Activated T-helper 9 cell treated with anti-CD3 and anti-CD28 coated beads, Interleukin-2, amount 50 U/mL, for 16 hours (primary cell): ENCODE data around the gene STX16.

Experiments
- DNase-seq: peaks from one replicate; pipeline ENCODE4 v3.0.0-alpha.2; 2020; ENCODE audit warnings: low read depth

Gene STX16

DNA sequence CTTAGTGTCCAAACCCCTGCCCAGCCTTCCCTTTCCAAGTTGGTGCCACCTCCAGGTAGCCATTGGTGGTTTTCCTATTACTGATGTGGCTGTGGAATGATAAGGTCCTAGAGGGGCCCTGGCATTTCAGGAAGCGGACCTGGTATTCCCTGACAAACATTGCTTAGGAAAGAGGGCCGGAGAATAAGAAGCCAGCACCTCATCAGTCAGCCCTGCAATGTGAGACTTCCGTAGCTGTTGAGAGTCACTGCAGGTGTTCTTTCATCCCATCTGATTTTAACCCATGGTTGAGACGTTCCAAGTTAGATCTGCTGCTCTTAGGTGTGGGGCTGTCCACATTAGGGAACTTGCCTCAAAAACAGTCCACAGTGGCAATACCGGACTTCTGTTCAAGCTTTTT lies 26.7 kb downstream of the STX16 start:
- no peak for DNase-seq

DNA sequence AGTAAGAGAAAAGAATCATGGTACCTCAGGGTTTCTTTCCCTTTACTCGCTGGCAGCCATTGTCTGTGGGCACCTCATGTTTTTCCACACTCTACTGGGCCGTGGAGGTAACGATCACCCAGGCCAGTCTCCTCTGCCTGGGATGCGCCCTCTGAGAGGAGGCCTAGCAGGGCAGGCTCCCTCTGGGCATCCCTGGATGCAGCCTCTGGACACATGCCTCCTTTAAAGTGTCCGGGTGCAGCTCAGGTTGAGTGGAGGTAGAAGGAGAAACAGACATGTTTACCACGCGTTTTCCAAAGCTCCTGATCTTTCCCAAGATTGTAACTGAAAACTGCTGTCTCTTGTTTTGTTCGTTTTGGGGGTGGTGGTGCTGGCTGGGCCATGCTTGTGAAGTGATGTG lies 27.7 kb downstream of the STX16 start:
- DNase-seq: no peak

DNA sequence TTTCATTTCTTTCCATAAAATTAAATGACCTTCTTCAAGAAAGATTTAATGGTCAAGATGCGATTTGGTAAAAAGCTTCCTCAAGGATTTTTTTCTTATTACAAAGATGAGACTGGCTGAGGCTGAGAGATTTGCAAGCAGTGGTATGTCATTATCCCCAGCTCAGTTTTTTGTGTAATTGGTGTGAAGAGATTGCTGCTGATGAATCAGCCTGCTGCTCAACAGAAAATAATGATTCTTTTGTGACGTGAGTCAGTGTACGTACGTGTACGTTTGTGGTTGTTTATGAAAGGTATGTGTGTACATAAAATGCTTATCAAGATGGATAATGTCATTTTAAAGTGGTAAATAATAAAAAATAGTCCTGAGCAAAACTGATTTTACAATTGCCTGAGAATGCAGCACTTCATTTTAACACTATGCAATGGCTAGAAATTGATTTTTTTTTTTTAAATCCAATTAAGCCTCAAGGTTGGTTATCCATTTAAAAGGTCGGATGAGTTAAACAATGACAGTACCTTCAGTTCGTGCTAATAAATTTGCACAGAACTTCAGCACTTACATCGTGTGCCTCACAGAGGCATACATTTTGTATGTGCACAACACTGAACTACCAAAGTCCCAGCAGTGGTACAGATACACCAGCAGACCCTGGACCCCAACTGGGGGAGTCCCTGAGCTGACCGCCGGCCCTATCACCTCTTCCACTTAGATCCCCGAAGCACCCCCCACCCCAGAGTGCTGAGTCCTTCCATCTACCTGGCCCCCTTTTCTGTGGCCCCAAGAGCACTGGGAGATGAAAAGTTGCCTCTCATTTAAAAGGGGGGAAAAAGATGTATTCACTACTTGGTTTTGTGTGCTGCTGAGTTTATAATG lies 31.8 kb downstream of the STX16 start:
- DNase-seq: no peak

DNA sequence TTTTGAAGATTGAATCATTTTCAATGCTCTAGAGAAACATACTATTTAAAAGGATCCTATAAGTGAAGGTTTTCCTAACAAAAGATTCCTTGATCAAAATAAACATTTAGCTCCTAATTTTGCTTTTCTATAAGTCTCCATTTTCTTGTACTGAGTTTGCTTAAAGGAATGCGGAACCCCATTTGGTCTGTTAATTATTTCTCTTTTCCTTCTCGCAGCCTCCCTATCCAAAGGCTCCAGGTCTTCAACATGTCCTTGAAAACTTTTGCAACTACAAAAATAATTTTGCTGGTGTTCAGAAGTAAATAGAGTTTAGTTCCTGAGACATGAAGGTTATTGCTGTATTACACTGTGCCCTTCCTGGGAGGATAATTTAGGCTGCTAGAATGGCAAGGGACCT lies 33.2 kb downstream of the STX16 start:
- DNase-seq: no peak

DNA sequence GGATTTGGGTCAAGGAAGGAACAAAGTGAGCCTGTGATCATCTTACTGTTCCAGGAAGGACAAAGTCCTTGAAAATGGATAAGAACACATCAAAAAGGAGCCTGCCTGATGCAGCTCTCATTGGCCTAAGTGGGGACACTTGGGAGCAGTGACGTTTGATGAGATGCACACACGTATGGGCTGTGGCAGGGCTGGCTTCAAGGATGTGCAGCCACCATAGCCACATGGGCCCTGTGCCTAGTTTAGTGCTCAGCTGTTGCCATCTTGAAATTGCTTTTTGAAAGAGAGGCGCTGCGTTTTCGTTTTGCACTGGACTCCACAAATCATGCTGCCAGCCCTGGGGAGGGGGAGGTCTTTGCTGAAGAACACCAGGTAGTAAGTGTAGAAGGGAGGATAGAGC lies 34.9 kb downstream of the STX16 start:
- no peak for DNase-seq

DNA sequence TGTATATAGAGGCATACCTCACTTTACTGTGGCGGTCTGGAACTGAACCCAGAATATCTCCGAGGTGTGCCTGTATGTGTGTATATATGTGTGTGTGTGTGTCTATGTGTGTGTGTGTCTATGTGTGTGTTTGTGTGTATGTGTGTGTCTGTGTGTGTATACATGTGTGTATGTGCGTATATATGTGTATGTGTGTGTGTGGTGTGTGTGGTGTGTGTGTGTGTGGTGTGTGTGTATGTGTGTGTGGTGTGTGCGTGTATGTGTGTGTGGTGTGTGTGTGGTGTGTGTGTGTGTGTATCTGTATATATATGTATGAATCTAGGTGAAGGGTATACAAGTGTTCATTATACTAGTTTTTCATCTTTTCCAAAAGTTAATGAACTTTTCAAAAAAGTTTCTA lies 37.3 kb downstream of the STX16 start:
- DNase-seq: no peak

DNA sequence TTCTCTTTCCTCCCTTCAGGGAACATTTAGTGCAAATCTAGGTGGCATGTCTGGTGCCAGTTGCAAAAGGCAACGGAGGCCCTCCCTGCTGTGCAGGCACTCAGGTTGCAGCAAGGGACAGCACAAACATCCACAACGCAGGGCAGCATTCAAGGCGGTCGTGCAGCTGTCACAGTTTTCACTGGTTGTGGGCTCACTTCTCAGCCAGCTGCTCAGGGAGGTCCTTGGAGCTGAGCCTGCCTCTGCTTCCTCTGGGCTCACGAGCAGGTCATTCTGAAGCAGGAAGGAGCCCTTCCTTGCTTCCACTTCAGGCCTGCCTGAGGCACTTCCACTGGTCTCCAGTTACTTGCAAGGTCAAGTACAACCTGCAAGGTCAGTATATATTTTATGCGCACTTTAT lies 37.8 kb downstream of the STX16 start:
- no peak for DNase-seq

DNA sequence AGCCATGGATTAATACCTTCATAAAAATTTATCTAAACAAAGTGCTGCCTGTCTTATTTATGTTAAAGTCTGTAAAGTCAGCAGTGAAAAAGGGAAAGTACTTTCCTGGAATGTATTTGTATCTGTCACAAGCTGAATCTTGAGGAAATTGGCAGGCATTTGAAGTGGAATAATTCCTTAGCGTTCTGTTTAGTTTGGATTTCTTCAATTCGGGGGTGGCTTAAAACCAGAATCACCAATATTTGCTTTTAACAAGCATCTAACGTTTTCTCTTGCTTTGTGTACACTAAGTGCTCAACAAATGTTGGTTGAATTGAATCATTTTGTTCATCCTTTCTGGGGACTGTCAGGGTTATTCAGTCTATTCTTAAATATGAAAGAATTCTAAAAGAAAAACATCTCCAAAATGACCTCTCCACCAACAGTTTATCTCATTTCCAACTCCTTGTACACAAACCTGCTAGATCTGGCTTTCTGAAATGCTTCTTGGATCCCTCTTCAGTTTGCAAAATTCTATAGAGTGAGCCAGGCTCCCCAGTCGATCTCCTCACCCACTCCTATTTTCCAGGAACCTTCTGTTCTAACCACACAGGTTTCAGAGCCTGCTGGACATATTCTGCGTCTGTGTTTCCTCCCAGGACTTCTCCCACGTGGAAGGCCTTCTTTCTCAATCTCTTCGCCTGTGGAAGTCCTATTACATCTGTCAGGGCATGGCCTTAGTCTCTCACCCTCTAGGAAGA lies 39.5 kb downstream of the STX16 start:
- DNase-seq: no peak

DNA sequence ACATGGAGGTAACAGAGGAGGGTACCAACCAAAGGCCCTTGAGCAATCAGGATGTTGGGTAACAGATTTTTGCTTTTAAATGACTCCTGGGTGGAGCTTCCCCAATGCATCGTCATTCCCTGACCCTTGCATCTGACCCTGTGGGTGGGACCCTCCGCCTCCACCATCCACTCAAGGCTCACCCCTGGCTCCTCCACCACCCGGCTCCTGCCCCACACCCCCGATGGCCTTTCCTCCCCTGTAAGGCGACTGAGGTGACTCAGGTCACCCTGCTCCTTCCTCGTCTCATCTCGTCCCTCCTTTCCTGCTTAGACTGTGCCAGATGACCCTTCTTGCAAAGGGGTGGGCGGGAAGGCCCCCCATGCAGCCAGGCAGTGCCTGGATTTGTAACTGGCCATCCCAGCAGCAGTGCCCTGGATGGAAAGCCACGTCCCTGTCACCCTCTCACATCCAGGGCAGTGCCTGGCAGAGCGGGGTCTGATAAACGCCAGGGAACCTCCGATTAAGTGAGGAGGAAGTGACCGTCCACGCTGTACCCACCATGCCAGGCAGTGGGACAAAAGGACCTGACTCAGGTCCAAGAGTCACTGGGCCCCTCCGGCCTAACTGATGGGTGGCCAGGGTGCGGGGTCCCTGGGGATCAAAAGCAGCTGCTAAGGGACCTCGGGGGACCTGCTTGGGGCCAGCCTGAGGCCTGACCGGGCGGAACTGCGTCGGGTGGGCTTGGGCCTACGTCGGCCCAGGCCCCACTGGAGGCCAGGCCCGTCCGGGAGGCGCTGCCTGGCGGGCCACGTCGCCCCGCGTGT lies 40.9 kb downstream of the STX16 start:
- no peak for DNase-seq

DNA sequence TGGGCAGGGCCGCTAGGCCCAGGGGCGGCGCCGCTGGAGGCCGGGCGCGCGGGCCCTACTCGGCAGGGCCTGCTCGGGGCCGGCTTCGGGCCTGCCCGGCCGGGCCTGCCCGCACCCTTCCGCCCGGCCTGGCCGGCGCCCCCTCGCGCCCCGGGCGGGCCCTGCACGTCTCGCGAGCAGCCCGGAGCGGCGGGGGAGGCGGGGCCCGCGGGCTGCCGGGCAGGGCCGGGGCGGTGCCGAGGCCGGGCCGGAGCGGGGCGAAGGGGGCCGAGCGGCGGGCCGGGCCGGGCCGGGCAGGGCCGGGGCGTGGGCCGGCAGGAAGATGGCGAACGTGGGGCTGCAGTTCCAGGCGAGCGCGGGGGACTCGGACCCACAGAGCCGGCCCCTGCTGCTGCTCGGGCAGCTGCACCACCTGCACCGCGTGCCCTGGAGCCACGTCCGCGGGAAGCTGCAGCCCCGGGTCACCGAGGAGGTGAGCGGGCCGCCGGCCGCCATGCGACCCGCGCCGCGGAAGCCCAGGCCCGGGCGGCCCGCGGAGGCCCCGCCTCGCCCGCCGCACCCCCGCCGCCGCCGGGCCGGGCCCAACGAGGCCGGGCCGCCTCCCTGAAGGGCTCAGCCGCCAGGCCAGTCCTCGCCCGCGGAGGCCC lies 41.6 kb downstream of the STX16 start, which contains the start of gene NPEPL1:
Gene NPEPL1 (plus strand): TSS at position 222 of the 647 bp plus-strand sequence. CDS start 101 bp downstream, at position 323.
- DNase-seq: peak; percentile 59

DNA sequence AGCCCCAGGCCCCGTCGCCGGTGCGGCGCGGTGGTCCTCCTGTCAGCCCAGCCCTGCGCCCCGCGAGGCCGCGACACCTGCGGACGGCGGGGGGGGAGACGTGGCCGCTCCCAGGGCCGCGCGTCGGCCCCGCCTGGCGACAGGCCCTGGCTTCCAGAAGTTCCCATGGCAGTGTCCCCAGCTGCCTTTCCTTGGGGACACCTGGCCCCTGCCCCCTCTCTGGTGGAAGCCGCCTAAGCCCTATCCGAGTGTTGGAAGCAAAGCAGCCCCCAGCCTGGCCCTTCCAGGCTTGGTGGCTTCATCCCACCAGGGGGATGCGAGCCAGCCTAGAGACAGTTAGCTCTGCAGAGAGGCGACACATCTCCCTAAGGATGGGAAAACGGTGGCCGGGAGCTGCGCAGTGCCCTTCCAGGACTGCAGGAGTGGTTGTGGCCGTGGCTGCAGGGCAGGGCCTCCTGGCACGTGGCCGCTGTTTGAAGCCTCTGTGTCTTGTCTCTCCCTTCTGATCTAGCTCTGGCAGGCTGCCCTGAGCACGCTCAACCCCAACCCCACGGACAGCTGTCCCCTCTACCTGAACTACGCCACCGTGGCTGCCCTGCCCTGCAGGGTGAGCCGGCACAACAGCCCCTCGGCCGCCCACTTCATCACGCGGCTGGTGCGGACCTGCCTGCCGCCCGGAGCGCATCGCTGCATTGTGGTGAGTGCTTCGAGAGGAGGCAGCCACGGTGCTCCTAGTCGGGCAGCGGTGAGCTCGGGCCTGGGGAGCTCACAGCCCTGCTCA lies 42.3 kb downstream of the STX16 start:
- no peak for DNase-seq

DNA sequence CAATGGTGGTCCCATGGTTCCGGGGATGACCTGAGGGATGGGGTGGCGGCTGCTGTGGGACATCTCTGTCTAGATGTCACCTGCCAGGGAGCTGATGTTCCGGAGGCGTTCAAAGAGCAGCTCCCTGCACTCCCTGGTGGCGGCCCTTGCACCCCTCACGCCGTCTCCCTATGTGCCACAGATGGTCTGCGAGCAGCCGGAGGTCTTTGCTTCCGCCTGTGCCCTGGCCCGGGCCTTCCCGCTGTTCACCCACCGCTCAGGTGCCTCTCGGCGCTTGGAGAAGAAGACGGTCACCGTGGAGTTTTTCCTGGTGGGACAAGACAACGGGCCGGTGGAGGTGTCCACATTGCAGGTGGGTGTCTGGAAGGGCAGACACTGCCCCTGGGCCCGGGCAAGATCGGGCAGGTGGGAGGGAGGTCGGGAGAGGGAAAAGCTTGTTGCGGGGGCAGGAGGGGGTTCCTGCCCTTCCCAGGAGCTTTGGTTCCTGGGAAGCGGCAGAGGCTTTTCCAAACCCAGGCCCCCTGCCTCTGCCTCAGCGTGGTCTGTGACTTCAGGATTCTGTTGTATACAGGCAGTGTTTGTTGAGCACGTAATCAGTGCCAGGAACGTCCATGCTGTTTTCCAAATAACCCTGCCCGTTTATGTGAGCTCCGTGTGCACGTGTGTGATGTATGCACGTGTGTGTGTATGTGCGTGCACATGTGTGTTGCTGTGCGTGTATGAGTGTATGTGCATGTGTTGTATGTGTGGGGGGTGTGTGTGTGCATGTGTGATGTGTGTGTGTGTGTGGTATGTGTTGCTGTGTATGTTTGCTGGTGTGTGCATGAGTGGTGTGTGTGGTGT lies 43.4 kb downstream of the STX16 start:
- no peak for DNase-seq

DNA sequence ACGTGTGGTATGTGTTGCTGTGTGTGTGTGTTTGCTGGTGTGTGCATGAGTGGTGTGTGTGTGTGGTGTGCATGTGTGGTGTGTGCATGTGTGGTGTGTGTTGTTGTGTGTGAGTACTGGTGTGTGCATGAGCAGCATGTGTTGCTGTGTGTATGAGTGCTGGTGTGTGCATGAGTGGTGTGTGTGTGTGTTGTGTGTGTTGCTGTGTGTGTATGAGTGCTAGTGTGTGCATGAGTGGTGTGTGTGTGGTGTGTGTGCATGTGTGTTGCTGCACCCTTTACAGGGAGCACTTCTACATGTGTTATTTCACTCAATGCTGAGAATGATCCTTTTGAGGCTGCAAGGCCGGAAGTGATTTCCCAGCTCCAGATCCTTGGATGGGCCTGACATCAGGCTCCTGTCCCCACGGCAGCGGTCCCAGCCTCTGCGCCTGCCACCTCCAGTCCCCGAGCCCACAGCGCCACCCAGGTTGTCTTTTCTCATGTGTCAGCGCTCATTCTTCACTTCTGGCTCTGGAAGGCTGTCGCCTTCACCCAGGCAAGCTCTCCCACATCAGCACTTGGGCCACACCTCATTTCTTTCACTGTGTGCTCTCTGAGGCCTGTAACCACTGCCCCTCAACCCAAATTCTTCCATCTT lies 44.1 kb downstream of the STX16 start:
- DNase-seq: no peak

DNA sequence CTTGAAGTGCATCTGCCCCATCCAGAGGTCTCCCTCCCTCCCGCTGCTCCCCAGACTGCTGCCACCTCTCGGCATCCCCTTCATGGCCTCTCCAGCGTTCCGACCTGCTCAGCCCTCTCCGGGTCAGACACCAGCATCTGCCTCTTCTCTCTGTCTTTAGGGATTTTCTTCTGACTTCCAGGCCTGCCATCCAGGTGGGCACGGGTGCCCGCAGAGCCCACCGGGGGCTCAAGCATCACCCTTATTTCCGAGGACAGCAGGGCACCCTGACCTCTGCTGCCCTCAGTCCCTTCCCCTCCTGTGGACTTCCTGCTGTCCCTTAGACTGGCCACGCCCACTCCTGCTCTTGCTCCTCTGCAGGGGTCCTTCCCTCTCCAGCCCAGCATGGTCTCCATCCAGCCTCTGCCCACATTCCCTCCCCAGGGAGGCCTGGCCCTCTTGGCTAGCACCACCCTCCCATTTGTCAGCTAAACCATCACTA lies 44.9 kb downstream of the STX16 start:
- no peak for DNase-seq

DNA sequence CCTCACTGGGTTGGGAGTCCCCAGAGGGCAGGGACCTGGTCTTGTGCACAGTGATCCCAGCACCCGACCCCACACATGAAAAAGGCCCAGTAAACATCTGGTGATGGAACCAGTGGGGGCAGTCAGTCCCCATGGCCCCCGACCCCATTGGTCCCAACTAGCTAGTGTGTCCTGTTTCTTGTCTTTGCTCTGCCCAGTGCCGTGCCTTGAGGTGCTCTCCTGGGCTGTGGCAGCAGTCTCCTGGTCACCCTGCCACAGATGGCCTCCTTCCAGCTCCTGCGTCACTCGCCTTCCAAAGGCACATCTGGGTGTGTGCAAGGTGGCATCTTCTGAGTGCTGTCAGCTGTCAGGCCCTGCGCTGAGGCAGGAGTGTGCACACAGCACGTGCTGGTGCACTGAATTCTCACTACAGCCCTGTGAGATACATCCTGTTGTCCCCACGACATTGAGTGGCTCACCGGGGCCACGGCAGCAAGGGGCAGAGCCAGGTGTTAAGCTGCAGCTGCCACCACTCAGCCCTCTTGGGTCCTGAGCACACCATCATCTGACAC lies 45.4 kb downstream of the STX16 start:
- DNase-seq: no peak

DNA sequence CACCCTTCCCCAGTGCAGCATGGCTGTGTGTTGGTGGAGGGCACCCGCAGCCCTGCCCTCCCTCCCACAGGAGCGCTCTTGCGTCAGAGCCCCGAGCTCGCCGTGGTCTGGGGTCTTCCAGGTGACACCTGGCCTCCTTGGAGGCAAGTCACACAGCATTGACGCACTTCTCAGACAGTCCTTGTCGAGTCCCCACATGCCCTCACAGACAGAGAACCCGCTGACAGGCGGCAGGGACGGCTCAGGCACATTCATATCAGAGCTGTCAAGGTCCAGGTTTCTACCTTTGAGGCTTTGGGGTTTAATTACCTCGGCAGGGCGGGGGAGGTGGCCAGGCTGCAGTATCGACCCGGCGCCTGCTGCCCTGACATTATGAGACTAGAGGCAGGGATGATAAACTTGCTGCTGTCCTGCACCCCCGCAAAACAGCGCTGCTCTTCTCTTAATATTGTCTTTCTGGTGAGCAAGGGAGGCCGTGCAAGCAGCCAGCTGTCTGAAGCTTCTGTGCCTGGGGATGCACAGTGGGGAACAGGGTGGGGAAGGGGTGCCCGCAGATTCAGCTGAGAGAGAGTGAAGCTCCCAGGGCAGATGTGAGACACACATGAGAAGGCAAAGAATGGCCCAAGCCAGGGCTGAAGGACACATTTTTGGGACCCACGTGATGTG lies 46.3 kb downstream of the STX16 start:
- no peak for DNase-seq

DNA sequence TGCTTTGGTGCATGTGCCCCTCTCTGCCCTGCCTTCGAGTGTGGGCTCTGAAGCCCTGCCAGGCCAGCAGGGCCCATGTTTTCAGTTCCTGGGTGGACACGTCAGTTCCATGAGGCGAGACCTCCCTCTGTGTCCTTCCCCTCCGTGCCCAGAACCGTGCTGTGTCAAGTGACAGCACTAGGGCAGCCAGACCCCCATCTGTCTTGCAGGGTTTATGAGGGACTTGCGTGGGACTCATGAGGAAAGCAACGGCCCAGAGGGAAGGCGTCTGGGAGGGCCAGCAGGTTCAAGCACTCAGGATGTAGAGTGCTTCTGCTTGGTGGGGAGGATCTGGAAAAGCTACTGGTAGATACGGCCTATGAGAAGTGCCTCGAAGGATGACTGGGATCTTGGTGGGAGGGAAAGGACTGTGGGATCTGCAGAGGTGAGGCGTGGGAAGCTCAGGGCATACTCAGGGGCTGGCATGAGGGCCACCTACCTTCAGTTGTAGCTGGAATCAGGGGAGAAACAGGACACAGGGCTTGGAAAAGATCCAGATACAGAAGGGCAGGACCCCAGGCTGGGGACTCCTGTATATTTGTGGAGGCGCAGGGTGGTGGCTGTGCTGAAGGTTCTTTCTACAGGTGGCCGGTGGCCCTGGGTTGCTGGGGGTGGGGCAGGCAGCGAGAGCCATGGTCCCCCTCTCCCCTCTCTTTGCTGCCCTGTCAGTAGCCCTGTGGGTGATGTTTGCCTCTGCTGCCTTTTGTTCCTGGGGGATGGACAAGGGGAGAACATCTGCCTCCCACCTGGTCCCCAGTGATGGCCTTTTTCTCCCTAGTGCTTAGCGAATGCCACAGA lies 47.0 kb downstream of the STX16 start:
- no peak for DNase-seq
